NCI-H187 treated with DMSO at 0.1 percent for 48 hours (cell line): ENCODE measurements around the gene RASA2.

ENCODE experiments used
- DNase-seq: peaks from one replicate; lab custom pipeline; 2025; lab: John Stamatoyannopoulos, UW

Gene RASA2, protein sequence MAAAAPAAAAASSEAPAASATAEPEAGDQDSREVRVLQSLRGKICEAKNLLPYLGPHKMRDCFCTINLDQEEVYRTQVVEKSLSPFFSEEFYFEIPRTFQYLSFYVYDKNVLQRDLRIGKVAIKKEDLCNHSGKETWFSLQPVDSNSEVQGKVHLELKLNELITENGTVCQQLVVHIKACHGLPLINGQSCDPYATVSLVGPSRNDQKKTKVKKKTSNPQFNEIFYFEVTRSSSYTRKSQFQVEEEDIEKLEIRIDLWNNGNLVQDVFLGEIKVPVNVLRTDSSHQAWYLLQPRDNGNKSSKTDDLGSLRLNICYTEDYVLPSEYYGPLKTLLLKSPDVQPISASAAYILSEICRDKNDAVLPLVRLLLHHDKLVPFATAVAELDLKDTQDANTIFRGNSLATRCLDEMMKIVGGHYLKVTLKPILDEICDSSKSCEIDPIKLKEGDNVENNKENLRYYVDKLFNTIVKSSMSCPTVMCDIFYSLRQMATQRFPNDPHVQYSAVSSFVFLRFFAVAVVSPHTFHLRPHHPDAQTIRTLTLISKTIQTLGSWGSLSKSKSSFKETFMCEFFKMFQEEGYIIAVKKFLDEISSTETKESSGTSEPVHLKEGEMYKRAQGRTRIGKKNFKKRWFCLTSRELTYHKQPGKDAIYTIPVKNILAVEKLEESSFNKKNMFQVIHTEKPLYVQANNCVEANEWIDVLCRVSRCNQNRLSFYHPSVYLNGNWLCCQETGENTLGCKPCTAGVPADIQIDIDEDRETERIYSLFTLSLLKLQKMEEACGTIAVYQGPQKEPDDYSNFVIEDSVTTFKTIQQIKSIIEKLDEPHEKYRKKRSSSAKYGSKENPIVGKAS

DNA sequence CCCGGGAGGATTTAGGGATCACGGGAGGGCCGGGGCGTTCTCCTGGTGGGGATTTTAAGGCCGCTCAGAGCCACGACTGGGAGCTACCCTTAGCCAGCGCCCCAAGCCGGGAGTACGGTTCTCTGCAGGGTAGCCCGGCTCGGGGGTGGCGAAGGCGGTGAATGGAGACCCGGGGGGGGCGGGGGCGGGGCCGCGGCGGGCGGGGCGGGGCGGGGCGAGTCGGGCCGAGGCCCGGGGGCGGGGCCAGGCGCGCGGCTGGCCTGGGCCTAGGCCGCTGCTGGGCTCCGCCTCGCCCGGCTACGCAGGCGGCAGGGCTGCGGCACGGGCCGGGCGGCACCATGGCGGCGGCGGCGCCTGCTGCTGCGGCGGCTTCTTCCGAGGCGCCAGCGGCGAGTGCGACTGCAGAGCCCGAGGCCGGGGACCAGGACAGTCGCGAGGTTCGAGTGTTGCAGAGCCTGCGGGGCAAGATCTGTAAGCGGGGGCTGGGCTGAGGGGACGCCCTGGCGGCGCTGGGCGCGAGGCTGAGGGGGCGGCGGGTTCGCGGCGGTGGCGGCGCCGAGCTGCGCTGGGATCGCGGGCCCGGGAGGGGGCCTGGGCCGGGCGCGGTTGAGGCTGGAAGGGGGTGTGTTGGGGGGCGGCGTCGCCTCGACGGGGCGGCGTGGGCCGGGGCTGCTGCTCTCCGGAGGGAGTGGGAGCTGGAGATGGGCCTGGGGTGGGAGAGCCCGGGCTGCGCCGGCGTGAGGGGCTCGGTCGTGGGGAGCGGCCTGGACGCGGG is at the start of gene RASA2:
Gene RASA2, plus strand, starts transcription at position 282 of the 775 bp plus-strand sequence. Its CDS starts 57 bp downstream, at position 339.
- DNase-seq: no peak

DNA sequence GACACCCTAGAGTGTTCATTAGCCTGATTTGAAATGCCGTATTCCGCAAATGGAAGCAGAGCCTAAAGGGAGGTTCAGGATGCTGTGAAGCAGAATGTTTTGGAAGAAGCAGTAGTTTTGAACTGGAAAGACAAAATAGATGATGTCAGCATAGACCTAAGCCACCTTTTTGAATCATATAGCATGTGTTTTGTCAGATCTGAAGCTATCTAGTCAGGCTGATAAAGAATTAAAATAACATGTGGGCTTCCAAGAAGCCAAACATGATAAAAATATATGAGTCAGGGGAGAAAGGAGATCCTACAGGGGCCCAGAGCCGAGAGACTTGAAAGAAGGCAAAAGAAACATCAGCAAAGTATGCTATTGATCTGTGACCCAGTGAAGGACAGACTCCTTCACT is 47.2 kb upstream of the RASA2 start:
- DNase-seq: no peak

DNA sequence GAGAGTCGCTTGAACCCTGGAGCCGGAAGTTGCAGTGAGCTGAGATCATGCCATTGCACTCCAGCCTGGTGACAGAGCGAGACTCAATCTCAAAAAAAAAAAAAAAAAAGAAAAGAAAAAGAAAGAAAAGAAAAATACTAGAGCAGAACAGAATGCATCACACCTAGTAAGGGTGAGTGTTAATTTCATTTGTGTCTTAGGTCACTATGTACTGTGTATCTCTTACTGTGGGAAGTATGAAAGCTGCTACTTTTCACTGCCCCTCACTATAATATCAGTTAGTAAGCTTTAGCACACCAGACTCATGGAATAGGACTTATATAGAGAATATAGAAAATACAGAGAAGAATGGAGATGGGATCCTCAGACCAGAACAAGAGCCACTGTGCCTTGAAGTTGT is 45.9 kb upstream of the RASA2 start:
- no peak for DNase-seq

DNA sequence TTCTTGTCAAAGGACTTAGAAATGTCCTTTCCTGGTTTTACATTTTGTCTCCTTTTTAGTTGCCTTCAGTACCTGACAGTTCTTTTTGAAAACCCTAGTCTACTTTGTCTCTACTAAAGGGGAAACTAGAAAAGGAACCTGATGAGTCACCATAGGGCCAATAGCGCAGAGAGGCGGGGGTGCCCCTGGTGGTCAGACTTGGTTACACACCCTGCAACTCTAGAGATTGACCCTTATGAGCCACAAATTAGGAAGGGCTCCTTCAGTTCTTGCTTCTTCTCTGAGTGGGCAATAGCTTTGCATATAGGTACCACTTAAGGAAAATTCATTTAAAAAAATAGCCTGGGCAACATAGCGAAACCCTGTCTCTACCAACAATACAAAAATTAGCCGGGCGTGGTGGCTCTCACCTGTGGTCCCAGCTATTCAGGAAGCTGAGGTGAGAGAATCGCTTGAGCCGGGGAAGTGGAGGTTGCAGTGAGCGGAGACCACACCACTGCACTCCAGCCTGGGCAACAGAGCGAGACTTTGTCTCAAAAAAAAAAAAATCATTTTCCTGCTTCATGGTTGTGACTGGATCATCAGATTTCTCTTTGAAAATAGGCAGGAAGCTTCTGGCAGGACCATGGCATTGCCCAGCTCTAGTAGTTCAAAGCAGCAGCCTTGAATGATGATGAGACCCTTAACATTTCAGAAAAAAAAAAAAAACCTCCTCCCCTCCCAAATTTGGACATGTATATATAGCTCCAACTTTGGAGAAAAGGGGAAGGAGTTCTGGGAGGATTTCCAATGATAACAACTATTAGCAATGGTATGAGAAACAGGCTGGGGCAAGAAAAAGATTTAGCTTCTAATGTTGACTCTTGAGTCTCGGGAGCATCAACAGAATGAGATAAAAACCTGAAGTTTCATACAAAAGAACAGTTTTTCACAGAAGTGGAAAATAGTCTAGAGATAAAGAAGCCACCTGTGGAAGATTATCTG is 45.2 kb upstream of the RASA2 start:
- DNase-seq: no peak

DNA sequence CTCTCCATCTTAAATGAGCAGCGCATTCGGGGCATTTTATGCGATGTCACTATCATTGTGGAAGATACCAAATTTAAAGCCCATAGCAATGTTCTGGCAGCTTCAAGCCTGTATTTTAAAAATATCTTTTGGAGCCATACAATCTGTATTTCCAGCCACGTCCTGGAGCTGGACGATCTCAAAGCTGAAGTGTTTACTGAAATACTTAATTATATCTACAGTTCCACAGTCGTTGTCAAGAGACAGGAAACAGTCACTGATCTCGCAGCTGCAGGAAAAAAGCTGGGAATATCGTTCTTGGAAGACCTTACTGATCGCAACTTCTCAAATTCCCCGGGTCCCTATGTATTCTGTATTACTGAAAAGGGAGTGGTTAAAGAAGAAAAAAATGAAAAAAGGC is 44.4 kb upstream of the RASA2 start:
- DNase-seq: no peak

DNA sequence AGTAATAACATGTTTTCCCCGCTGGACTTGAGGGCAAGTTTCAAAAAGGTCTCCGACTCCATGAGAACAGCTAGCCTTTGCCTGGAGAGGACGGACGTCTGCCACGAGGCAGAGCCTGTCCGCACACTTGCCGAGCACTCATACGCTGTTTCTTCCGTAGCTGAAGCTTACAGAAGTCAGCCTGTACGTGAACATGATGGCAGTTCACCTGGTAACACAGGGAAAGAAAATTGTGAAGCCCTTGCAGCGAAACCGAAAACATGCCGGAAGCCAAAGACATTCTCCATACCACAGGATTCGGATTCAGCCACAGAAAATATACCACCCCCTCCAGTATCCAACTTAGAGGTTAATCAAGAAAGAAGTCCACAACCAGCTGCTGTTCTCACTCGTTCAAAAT is 43.9 kb upstream of the RASA2 start:
- DNase-seq: no peak

DNA sequence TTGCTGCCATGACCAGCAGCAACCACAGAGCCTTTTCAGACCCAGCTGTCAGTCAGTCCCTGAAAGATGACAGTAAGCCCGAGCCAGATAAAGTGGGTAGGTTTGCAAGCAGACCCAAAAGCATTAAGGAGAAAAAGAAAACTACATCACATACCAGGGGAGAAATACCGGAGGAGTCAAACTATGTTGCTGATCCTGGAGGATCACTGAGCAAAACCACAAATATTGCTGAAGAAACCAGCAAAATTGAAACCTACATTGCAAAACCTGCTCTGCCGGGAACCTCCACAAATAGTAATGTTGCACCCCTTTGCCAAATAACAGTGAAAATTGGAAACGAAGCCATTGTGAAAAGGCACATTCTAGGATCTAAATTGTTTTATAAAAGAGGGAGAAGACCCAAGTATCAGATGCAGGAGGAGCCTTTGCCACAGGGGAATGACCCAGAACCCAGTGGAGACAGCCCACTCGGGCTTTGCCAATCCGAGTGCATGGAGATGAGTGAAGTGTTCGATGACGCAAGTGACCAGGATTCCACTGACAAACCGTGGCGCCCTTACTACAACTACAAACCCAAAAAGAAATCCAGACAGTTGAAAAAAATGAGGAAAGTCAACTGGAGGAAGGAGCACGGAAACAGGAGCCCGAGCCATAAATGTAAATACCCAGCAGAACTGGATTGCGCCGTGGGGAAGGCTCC is 42.1 kb upstream of the RASA2 start:
- no peak for DNase-seq

DNA sequence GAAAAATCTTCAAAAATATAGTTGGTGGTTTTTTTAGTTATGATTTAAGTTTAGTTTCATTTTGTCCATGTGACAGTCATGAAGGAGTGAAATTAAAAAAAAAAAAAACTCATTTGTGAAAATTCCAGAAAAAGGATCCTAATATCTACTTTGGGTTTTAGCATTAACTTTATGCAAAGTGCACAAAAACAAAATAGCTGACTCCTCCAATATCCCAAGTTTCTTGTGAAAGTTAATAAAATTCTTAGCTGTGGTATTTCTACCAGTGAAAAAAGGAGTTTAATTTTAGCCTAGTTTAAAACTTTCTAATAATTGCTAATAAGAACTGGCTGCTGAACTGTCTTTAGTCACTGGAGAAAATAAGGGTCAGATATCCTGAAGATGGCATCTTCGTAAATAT is 40.8 kb upstream of the RASA2 start:
- DNase-seq: no peak

DNA sequence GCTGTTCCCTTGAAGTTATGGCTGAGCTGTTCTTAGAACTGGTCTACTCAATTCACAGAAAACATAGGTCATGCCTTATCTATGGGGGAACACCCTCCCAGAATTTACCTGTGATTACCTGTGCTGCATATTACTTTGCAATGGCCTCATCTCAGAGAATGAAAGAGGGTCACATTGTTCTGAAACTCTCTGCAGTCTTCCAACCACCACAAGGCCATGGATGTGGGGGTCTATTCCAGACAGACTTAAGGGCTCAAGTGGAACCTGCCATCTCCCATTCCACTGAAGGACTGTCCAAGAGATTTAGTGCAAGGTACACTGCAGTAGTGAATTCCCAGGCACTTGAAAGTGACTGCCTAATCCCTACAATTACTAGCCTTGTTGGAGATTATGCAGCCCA is 40.1 kb upstream of the RASA2 start:
- DNase-seq: no peak

DNA sequence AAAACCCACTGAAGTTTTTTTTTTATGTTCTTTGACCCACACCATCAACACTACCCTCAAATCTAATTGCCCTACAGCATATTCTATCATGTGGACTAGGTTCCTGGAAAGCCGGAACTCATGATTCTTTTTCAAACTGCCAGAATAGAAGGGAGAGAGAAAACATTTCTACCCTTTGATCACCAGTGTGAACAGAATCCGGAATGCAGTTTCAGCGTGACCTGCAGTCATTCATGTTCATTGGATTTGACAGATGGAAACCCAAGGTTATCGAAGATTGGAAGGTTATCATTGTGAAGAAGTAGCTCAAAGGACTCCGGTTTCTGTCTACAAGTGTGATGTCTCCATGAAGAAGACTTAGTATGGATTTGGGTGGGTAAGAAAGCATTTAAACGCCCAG is 39.4 kb upstream of the RASA2 start:
- DNase-seq: no peak

DNA sequence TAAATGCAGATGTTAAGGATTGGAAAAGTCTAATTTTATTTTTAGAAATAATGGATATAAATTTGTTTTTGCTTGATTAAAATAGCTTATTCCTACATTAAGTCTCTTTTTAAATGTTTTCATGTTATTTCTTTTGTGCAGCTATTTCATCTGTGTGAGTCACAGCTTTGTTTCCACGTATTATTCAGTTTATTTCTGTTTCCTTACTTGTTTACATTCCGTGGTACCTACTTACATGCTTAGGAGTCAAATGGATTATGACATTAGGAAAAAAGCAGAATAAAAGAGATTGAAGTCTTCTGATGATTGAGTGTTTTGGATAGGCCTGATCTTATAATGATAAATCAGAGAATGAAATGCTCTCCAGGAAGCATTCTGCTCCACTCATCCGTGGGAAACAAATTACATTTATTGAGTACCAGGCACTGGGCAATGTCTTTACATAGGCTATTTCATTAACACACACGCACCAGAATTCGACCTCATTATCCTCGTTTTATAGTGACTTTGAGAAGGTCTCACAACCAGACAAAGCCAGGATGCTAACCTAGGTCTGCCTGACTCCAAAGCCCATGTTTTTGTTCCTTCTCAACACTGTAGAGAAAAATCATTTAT is 38.1 kb upstream of the RASA2 start:
- no peak for DNase-seq

DNA sequence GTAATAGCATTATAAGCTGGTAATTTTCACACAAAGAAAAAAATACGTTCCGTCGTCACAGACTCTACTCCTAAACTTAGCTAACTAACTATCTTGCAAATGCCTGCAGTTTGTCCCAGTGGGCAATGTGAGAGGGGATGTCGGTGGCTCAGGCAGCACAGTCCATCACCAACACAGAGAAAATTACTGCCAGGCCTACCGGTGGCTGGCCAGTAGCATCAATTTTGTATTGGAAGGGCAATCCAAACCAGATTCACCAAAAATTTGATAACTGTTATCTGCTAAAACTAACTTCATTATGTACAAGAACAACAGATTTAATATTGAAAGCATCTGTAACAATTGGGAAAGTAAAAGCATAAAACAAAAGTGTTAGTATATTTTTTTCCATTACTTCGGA is 37.4 kb upstream of the RASA2 start:
- DNase-seq: no peak

DNA sequence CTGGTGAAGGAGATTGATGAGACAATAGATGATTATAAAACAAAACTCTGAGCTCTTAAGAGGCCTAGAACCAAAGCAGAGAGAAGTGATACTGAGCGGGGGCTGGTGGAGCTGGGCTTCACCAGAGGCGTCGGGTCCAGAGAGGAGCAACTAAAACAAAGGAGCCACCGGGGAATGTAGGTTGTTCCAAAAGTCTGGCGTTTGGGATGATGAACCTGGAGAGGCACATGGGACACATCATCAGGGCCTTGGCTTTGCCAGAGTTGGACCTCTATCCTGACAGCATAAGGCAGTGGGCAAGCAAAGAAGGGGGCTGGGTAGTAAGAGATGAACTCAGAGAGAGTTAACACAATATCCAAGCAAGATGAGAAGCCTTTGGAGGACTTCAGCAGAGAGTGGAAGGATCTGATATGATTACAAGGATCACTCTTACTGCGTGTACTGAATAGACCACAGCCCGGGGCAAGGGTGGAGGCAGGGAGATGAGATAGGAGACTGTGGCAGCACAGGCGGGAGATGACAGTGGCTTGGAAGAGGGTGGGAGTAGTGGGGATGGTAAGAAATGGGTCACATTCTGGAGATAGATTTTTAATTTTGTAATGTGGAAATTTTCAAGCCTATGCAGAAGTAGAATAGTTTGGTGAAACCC is 36.0 kb upstream of the RASA2 start:
- no peak for DNase-seq

DNA sequence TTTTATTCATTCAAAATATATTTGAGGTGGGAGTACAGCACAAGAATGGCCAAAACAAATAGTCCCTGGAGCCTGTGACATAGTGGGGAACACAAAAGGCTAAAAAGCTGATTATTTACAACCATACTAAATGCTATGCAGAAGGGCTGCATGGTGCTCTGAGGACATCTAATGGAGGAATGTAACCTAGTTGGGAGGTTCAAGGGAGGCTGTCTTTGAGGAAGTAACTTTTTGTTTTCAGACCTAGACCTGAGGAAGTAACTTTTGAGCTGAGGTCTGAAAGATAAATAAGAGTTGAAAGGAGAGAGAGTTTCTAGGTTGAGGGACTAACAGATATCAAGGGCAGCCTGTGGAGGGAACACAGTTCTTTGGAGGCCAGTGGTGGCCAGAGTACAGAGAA is 34.8 kb upstream of the RASA2 start:
- no peak for DNase-seq

DNA sequence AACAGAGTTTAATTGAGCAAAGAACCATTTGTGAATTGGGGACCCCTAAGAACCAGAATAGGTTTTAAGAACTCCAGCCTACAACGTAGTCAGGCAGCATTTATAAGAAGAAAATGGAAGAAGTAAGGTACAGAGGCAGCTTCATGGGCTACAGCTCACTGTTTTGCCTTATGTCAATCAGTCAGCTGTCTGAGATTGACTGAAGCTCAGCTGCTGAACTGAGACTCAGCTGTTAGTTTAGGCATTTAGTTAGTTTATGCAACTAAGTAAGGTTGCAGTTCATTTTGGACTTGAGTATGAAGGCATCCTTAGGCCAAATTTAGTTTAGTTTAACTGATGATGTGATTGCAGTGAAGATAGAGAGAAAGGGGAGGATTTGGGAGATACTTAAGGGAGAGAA is 34.1 kb upstream of the RASA2 start:
- DNase-seq: no peak

DNA sequence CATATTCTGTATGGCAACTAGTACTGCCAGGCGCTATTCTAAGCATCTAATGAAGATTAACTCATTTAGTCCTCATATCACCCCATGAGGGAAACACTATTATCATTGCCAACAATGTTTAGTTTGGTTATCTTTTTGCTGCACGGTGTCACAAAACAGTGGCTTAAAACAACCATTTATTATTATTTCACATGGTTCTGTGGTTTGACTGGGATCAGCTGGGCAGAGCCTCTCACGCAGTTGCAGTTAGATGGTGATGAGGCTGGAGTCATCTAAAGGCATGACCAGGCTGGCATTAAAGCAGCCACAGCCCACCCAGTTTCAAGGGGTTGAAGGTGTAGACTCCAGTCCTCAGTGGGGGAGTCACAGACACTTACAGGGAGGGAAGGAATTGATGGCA is 32.8 kb upstream of the RASA2 start:
- DNase-seq: no peak

DNA sequence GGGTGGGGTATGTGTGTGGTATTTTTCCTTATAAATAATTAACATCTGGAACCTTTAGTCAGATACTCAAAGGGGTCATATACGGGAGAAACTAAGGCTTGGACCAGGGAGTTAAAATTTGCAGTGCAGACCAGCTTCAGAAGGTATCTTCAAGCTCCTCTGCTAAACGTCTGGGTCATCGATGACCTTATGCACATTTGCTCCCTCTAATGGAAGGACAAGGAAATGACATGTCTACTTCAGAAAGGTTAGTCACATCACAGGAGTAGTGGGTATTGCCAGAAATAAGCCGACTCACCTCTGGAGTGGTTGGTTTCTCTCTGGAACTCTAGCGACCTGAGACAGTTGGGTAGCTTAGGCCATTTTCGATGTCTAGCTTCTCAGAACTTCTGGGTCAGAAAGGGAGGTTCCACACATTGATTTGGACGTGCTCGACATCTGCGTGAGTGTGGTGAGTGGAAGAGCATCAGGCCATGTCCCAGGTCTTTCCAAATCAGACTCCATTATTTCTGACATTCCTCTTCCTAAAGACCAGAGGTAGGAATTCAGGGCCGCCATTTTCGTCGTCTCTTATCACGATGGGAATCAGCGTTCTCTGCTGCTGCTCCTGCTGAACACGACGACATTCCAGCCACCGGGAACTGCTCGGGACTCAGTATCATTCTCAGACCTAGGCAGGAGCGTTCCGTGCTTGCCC is 31.8 kb upstream of the RASA2 start:
- DNase-seq: peak; percentile 78

DNA sequence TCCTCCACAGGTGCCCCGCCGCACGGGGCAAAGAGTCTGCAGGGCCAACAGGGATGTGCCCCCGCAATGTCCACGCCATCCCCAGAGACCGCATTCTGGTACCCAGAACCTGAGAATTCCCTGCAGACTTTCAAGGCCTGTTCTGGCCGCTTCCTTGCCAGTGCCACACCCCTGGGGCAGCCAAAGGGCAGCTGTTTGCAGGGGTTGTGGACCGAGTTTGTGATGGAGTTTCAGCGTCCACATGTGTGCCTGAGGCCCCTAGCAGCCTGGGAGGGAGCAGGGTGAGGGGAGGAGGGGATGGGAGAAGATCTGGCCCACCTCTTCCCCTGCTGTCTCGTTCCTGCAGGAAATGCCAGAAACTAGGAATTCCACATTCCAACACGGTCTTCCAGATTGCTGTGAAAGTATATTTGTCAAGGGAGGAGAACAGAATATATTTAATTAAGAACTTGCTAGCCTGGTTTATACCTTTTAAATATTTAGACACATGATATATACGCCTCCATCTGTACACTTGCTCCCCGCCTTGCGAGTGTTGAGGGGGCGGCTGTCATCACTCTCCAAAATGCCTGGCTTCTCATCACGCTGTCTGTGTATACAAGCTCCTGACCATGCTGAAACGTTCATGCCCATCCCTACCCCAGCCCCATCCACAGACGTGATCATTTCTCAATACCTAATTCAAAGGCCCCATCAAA is 31.1 kb upstream of the RASA2 start:
- DNase-seq: no peak

DNA sequence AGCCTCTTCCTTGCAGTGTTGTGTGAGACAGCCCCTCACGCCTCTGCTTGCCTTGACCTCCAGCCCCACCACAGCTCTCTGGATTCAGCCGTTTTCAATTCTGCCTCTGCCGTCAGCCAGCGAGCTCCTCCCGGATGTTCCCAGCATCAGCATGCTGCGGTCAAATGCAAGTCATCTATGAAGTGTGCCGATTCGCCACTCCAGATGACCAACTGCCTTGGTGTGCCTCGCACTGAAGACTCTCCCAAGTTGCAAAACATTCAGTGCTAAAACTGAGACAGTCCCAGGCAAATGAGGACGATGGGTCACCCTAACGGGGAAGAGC is 30.6 kb upstream of the RASA2 start:
- no peak for DNase-seq
